ENCODE measurements around the gene SNW1. TPM values are rescaled to one million over a fixed set of nuclear protein-coding genes. Genes with fewer than 3 reads are reported as not detected.

SNW1 gene
- total and polyA plus RNA-seq, 2 of the 13 experiments (the other 11 are each of a cell fraction or from before 2014, with no cell fraction given): 23.2 to 65.8 TPM

DNA sequence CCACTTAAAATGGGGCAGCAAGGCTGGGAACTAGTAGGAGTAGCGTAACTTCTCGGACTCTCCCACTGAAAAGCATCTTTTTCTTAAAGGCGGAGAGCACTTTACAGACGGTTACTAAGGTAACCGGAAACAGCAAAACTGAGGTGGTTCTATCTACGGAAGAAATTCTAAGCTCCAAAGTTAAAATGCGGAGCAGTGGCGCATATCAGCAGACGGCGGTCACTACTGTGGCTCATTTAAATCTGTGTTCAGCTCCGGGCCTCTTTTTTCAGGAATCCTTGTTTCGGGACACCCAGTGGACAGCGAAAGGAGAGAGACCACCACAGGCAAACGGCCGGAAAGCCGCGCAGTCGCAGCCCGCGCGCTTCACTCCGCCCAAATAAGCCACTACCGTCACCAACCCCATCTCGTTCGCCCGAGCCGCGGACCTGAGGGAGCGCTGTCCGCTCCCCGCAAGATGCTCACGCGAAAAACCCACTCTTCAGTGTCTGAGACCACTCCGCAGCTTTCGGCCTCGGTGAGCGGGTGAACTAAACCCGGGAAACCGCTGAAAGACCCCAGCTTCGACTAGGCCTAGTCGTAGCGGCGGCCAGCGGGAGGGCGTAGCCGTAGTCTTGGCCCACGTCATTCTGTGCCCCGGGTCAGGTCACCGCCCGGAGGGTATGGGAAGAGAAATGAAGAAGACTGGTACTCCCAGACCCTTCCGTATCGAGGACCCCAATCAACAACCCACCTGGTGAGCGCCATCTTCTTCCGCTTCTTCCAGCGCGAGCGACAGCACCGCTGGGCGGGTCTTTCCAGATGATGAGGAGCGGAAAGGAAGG lies at the start of gene SNW1 (continued):
- TF ChIP-seq ZFX (CRISPR knock-in tag; IDR thresholded peaks at IDR 0.05; ENCODE audit: low read depth): peak; percentile 98
- TF ChIP-seq, protein P1, sequence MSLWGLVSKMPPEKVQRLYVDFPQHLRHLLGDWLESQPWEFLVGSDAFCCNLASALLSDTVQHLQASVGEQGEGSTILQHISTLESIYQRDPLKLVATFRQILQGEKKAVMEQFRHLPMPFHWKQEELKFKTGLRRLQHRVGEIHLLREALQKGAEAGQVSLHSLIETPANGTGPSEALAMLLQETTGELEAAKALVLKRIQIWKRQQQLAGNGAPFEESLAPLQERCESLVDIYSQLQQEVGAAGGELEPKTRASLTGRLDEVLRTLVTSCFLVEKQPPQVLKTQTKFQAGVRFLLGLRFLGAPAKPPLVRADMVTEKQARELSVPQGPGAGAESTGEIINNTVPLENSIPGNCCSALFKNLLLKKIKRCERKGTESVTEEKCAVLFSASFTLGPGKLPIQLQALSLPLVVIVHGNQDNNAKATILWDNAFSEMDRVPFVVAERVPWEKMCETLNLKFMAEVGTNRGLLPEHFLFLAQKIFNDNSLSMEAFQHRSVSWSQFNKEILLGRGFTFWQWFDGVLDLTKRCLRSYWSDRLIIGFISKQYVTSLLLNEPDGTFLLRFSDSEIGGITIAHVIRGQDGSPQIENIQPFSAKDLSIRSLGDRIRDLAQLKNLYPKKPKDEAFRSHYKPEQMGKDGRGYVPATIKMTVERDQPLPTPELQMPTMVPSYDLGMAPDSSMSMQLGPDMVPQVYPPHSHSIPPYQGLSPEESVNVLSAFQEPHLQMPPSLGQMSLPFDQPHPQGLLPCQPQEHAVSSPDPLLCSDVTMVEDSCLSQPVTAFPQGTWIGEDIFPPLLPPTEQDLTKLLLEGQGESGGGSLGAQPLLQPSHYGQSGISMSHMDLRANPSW (CRISPR knock-in tag; IDR thresholded peaks at IDR 0.05; ENCODE audit: borderline replicate concordance): 0 out of 2 replicates have a peak, but pooled peaks have one; percentile 10
- TF ChIP-seq ZNF543 (CRISPR knock-in tag; IDR thresholded peaks at IDR 0.05): peak; percentile 53; the same call in 1 of the 2 replicates
- TF ChIP-seq ZNF788 (CRISPR knock-in tag; IDR thresholded peaks at IDR 0.05; ENCODE audit: borderline replicate concordance): no peak; the same call in 1 of the 2 replicates
- peak; percentile 77; the same call in 1 of the 2 replicates for TF ChIP-seq ZNF792 (CRISPR knock-in tag; IDR thresholded peaks at IDR 0.05)
- TF ChIP-seq BRD4 (CRISPR knock-in tag; IDR thresholded peaks at IDR 0.05): peak; percentile 67; the same call in 1 of the 2 replicates
- no peak for TF ChIP-seq GPN1 (CRISPR knock-in tag; IDR thresholded peaks at IDR 0.05; ENCODE audit: borderline replicate concordance)
- peak; percentile 76 for TF ChIP-seq PHF20 (CRISPR knock-in tag; IDR thresholded peaks at IDR 0.05)
- peak; percentile 32 for TF ChIP-seq CREB1 (IDR thresholded peaks at IDR 0.05)
- TF ChIP-seq CREB1 (CRISPR knock-in tag; IDR thresholded peaks at IDR 0.05): no peak; the same call in 1 of the 2 replicates
- TF ChIP-seq KLF11 (CRISPR knock-in tag; IDR thresholded peaks at IDR 0.05): 0 out of 2 replicates have a peak, but pooled peaks have one; percentile 16
- TF ChIP-seq AGO2 (optimal IDR thresholded peaks at IDR 0.05; ENCODE audit: low read depth, low read length): peak; percentile 70
- TF ChIP-seq FOXK1 (CRISPR knock-in tag; IDR thresholded peaks at IDR 0.05; ENCODE audit: borderline replicate concordance, low read depth): 0 out of 2 replicates have a peak, but pooled peaks have one; percentile 45
- no peak for TF ChIP-seq SOX6 (IDR thresholded peaks at IDR 0.05)
- peak; percentile 44; the same call in 1 of the 2 replicates for TF ChIP-seq SOX6 (CRISPR knock-in tag; IDR thresholded peaks at IDR 0.05)
- 0 out of 2 replicates have a peak, but pooled peaks have one; percentile 81 for TF ChIP-seq ZMAT3 (CRISPR knock-in tag; conservative IDR thresholded peaks at IDR 0.05)
- TF ChIP-seq SRY (CRISPR knock-in tag; IDR thresholded peaks at IDR 0.05): peak; percentile 48; the same call in 1 of the 2 replicates
- TF ChIP-seq FIP1L1 (IDR thresholded peaks at IDR 0.05; ENCODE audit: borderline replicate concordance, insufficient read depth, low read depth, low read length): peak; percentile 36; the same call in 1 of the 2 replicates
- no peak for TF ChIP-seq GLI4 (CRISPR knock-in tag; IDR thresholded peaks at IDR 0.05; ENCODE audit: borderline replicate concordance)
- TF ChIP-seq SAP130 (CRISPR knock-in tag; IDR thresholded peaks at IDR 0.05; ENCODE audit: low read depth): peak; percentile 86
- peak; percentile 62 for TF ChIP-seq GABPA (IDR thresholded peaks at IDR 0.05; ENCODE audit: low read depth, low read length)
- TF ChIP-seq GABPA (CRISPR knock-in tag; IDR thresholded peaks at IDR 0.05; ENCODE audit: low read depth): peak; percentile 92
- TF ChIP-seq SOX5 (CRISPR knock-in tag; IDR thresholded peaks at IDR 0.05; ENCODE audit: borderline replicate concordance): peak; percentile 23; the same call in 1 of the 2 replicates
- TF ChIP-seq CENPT (CRISPR knock-in tag; IDR thresholded peaks at IDR 0.05; ENCODE audit: low read depth): no peak
- TF ChIP-seq ZNF816 (CRISPR knock-in tag; IDR thresholded peaks at IDR 0.05; ENCODE audit: borderline replicate concordance): 0 out of 2 replicates have a peak, but pooled peaks have one; percentile 20
- TF ChIP-seq RXRB (CRISPR knock-in tag; IDR thresholded peaks at IDR 0.05; ENCODE audit: borderline replicate concordance): peak; percentile 36; the same call in 1 of the 2 replicates
- peak; percentile 89 for TF ChIP-seq GATAD1 (CRISPR knock-in tag; IDR thresholded peaks at IDR 0.05)
- peak; percentile 97 for TF ChIP-seq ZFY (CRISPR knock-in tag; IDR thresholded peaks at IDR 0.05)
- TF ChIP-seq SMAD1 (CRISPR knock-in tag; IDR thresholded peaks at IDR 0.05; ENCODE audit: borderline replicate concordance, low read depth): peak; percentile 84; the same call in 1 of the 2 replicates
- TF ChIP-seq ZNF317 (CRISPR knock-in tag; IDR thresholded peaks at IDR 0.05): peak; percentile 66; the same call in 1 of the 2 replicates
